Neutrophil (primary cell): ENCODE results near the gene HMGA1.

Source experiments
- H3K27ac ChIP-seq: fragments of 200-600 bp; sonication (generic); 2 replicates; pipeline ENCODE4 v1.5.1; 2016; ENCODE audit warnings: mild to moderate bottlenecking, moderate library complexity
- H3K27me3 ChIP-seq: fragments of 200-600 bp; sonication (generic); 2 replicates; pipeline ENCODE4 v1.6.0; 2016; ENCODE audit warnings: mild to moderate bottlenecking
- H3K36me3 ChIP-seq: fragments of 200-600 bp; sonication (generic); 2 replicates; pipeline ENCODE4 v1.5.1; 2017
- H3K4me1 ChIP-seq, 2 experiments: fragments of 200-600 bp in 1 of 2; sonication (generic) in 1 of 2; 1 replicate in 1 of 2; 2 replicates in 1 of 2; pipeline versions ENCODE4 v1.5.1 to v1.6.1; 2013 to 2016; ENCODE audit warnings: low read depth in 1 of 2, low read length in 1 of 2, mild to moderate bottlenecking in 1 of 2, moderate library complexity in 1 of 2; ENCODE audit not compliant: control insufficient read depth in 1 of 2, insufficient read depth in 1 of 2
- H3K4me3 ChIP-seq, 2 experiments: fragments of 200-600 bp in 1 of 2; sonication (generic) in 1 of 2; 1 replicate in 1 of 2; 2 replicates in 1 of 2; pipeline ENCODE4 v1.5.1; 2013 to 2016; ENCODE audit warnings: low read depth in 1 of 2, low read length in 1 of 2, mild to moderate bottlenecking in 1 of 2, moderate library complexity in 1 of 2
- H3K9me3 ChIP-seq: fragments of 200-600 bp; sonication (generic); 2 replicates; pipeline ENCODE4 v1.5.1; 2016
- CTCF ChIP-seq: fragments of 200-600 bp; sonication (generic); IDR thresholded peaks from 2 replicates; pipeline ENCODE4 v1.5.1; 2016; ENCODE audit warnings: antibody characterized with exemption

The HMGA1 gene

GRCh38 chr6:34272013-34272926 lies 35.6 kb downstream of the HMGA1 start:
- peak overlapping the region; percentile 95 for H3K27ac ChIP-seq
- H3K36me3 ChIP-seq, result no peaks in the 10 kb centered on the region
- H3K4me1 ChIP-seq, result peaks cover 48 to 58% of the 10 kb centered on the region in 2 experiments
- no peaks in the 10 kb centered on the region for H3K27me3 ChIP-seq
- H3K9me3 ChIP-seq, result no peaks in the 10 kb centered on the region
- H3K4me3 ChIP-seq, result peak overlapping the region; percentile 28 to 38
- no peak for TF ChIP-seq CTCF

GRCh38 chr6:34273242-34273805 lies 36.7 kb downstream of the HMGA1 start:
- Histone ChIP-seq H3K9me3 (no peaks in the 10 kb centered on the region), H3K36me3 (no peaks in the 10 kb centered on the region), H3K4me3 (peak overlapping the region; percentile 11 to 16), H3K27me3 (no peaks in the 10 kb centered on the region), H3K27ac (peak overlapping the region; percentile 95), H3K4me1 (peaks cover 48 to 69% of the 10 kb centered on the region in 2 experiments)
- TF ChIP-seq CTCF, result no peak

DNA sequence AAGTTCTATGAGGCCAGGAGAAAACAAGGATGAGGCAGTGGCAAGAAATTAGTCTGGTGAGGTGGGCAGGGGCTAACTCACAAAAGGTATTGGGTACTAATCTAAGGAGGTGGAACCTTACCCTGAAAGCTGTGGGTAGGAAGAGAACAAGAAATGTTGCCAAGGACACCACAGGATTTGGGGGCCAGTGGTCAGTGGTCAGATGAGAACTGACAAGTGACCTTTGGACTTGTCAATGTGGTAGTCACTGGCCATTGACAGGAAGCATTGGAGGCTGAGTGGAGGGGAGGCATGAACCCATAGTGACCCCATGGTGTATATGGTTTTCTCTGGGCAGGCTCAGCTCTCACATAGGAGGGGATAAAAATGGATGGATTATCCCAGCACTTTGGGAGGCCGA lies 37.5 kb downstream of the HMGA1 start:
- no peaks in the 10 kb centered on the region for H3K9me3 ChIP-seq
- no peaks in the 10 kb centered on the region for H3K27me3 ChIP-seq
- TF ChIP-seq CTCF, result no peak
- peak overlapping the region; percentile 95 for H3K27ac ChIP-seq
- H3K4me1 ChIP-seq, result peaks cover 56 to 77% of the 10 kb centered on the region in 2 experiments
- no peaks in the 10 kb centered on the region for H3K36me3 ChIP-seq
- H3K4me3 ChIP-seq, result peak overlapping the region in 1 of 2 experiments; percentile 11

GRCh38 chr6:34275128-34275804 lies 38.6 kb downstream of the HMGA1 start:
- Histone ChIP-seq H3K36me3 (no peaks in the 10 kb centered on the region), H3K4me3 (no peak overlapping the region), H3K27me3 (no peaks in the 10 kb centered on the region), H3K9me3 (no peaks in the 10 kb centered on the region), H3K27ac (peak overlapping the region; percentile 95), H3K4me1 (peaks cover 67 to 88% of the 10 kb centered on the region in 2 experiments)
- TF ChIP-seq CTCF, result no peak

GRCh38 chr6:34276191-34276590 lies 39.5 kb downstream of the HMGA1 start:
- no peaks in the 10 kb centered on the region for H3K27me3 ChIP-seq
- no peak for TF ChIP-seq CTCF
- no peak overlapping the region for H3K4me3 ChIP-seq
- H3K9me3 ChIP-seq, result no peaks in the 10 kb centered on the region
- peak overlapping the region; percentile 95 for H3K27ac ChIP-seq
- peaks cover 75 to 97% of the 10 kb centered on the region in 2 experiments for H3K4me1 ChIP-seq
- no peaks in the 10 kb centered on the region for H3K36me3 ChIP-seq
